Activated T-helper 1 cell treated with anti-CD3 and anti-CD28 coated beads, Interleukin-12 subunit alpha, Interleukin-12 subunit beta, Interleukin-2, Interleukin-4 antibody, amounts not matched to agents 30 ng/mL and 10 ng/mL and 1 ng/mL, durations not matched to agents 14 hours and 24 hours and 36 hours (primary cell): Measurements from ENCODE around the gene PDE10A. TPM values are rescaled to one million over a fixed set of nuclear protein-coding genes. Genes with fewer than 3 reads are reported as not detected.
"Not testable (repeated sequence)": the region's sequence is repeated elsewhere in the genome, so short reads cannot be mapped to it uniquely, and the experiment has no call there.

Source experiments
- DNase-seq: peaks from one replicate; pipeline ENCODE4 v3.0.0; 2021; ENCODE audit warnings: low spot score
- H3K27ac Mint-ChIP-seq: one replicate; pipeline ENCODE4 v1.8.0; 2021; ENCODE audit warnings: mild to moderate bottlenecking, mixed read lengths
- H3K27me3 Mint-ChIP-seq: one replicate; pipeline ENCODE4 v1.8.0; 2022; ENCODE audit warnings: mild to moderate bottlenecking, moderate library complexity, mixed read lengths; ENCODE audit not compliant: insufficient read depth
- H3K36me3 Mint-ChIP-seq: one replicate; pipeline ENCODE4 v1.8.0; 2021; ENCODE audit warnings: low read depth, mixed read lengths
- H3K4me1 Mint-ChIP-seq: one replicate; pipeline ENCODE4 v1.8.0; 2021; ENCODE audit warnings: low read depth, mixed read lengths
- H3K4me3 Mint-ChIP-seq: one replicate; pipeline ENCODE4 v1.8.0; 2021; ENCODE audit warnings: mild to moderate bottlenecking, moderate library complexity, mixed read lengths
- H3K9me3 Mint-ChIP-seq: one replicate; pipeline ENCODE4 v1.8.0; 2021; ENCODE audit warnings: mixed read lengths
- intact Hi-C: fragments of 100-400 bp; cut with micrococcal nuclease; formaldehyde crosslinking; loops from one replicate; pipeline ENCODE4 v1.15.1; 2024
- total RNA-seq: library from RNA; stranded (reverse); gene quantifications from 2 replicates; pipeline ENCODE4 v1.2.3, GENCODE V29; 2022

The PDE10A gene
- total RNA-seq, 1 donor from 2014 or later: not detected

DNA sequence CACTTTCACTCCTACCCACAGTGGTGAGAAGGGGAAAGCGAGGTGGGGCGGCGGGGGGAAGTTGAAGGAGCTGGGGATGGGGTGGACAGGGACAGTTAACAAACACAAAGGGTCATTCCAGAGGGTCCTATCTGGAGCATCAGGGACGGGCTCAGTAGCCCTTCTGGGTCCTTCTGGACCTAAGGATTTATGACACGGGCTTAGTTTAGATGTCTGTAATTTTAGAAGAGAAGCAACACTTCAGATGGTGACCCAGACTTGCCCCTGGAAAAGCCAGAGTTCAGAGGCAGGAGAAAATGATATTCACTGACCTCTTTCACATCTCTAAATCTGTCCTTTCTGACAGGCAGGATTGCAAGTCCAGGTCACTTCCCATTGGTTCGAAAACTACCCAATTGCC lies 36.3 kb downstream of the PDE10A start:
- H3K4me3 Mint-ChIP-seq: no peak overlapping the region
- no peaks in the 10 kb centered on the region for H3K9me3 Mint-ChIP-seq
- H3K27me3 Mint-ChIP-seq: no peaks in the 10 kb centered on the region
- H3K27ac Mint-ChIP-seq: no peak overlapping the region
- no peak for DNase-seq
- H3K36me3 Mint-ChIP-seq: no peaks in the 10 kb centered on the region
- intact Hi-C loops: no loop called here
- H3K4me1 Mint-ChIP-seq: no peaks in the 10 kb centered on the region

- Mint-ChIP-seq H3K4me1 (no peaks in the 10 kb centered on the region), H3K9me3 (no peaks in the 10 kb centered on the region), H3K27ac (no peak overlapping the region), H3K27me3 (no peaks in the 10 kb centered on the region), H3K36me3 (no peaks in the 10 kb centered on the region), H3K4me3 (no peak overlapping the region)
- no peak for DNase-seq
- intact Hi-C loops: no loop called here
Observed at GRCh38 chr6:165624871-165625639, 38.0 kb downstream of the PDE10A start.

DNA sequence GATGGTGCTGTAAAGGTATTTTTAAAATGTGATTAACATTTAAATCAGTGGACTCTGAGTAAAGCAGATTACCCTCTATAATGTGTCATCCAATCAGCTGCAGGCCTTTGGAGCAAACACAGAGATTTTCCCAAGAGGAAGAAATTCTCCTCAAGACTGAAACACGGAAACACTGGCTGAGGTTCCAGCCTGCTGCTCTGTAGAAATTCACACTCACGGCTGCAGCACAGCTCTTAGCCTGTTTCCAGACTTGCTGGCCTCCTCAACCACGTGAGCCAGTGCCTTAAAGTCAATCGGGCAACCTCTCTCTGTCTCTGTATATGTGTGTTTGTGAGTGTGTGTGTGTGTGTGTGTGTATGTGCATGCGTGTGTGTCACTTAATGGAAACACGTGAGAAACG lies 41.1 kb downstream of the PDE10A start:
- Mint-ChIP-seq H3K4me3 (no peak overlapping the region), H3K4me1 (no peaks in the 10 kb centered on the region), H3K36me3 (no peaks in the 10 kb centered on the region), H3K27ac (no peak overlapping the region), H3K27me3 (no peaks in the 10 kb centered on the region), H3K9me3 (no peaks in the 10 kb centered on the region)
- intact Hi-C loops: no loop called here
- DNase-seq: no peak

DNA sequence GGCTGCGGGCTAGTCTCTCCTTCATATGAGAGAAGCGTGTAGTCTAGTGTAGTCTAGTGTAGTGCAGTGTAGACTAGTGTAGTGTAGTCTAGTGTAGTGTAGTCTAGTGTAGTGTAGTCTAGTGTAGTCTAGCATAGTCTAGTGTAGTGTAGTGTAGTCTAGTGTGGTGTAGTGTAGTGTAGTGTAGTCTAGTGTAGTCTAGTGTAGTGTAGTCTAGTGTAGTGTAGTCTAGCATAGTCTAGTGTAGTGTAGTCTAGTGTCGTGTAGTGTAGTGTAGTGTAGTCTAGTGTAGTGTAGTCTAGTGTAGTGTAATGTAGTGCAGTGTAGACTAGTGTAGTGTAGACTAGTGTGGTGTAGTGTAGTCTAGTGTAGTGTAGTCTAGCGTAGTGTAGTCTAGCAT lies 44.1 kb downstream of the PDE10A start:
- intact Hi-C loops: not testable (repeated sequence)

DNA sequence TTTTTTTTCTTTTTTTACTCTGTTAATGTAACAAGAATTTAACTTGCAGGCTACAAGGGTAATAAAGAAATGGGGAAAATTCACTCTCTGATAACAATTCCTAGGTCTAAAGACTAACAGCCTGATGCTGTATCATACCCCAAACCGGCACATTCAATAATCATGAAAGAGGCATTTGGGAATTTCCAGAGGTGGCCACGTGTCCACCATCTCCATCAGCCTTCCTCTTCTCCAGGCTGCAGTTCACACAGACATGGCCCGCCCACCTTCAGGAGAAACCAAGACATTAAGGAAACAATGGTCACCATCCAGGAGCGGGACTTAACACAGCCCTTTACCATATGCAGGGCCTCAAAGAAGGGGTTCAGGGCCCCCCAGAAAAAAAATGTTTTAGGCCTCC lies 44.8 kb downstream of the PDE10A start:
- no peaks in the 10 kb centered on the region for H3K4me1 Mint-ChIP-seq
- DNase-seq: no peak
- no peaks in the 10 kb centered on the region for H3K27me3 Mint-ChIP-seq
- no peaks in the 10 kb centered on the region for H3K36me3 Mint-ChIP-seq
- intact Hi-C loops: no loop called here
- H3K4me3 Mint-ChIP-seq: no peak overlapping the region
- no peaks in the 10 kb centered on the region for H3K9me3 Mint-ChIP-seq
- H3K27ac Mint-ChIP-seq: no peak overlapping the region

More for the DNA sequence above, 44.1 kb downstream of the PDE10A start:
- not testable (repeated sequence) for H3K27ac Mint-ChIP-seq, H3K9me3 Mint-ChIP-seq, H3K4me3 Mint-ChIP-seq, H3K4me1 Mint-ChIP-seq, H3K27me3 Mint-ChIP-seq, DNase-seq, H3K36me3 Mint-ChIP-seq

- H3K27me3 Mint-ChIP-seq: no peaks in the 10 kb centered on the region
- H3K9me3 Mint-ChIP-seq: no peaks in the 10 kb centered on the region
- no peaks in the 10 kb centered on the region for H3K4me1 Mint-ChIP-seq
- H3K4me3 Mint-ChIP-seq: no peak overlapping the region
- intact Hi-C loops: no loop called here
- no peak overlapping the region for H3K27ac Mint-ChIP-seq
- no peak for DNase-seq
- H3K36me3 Mint-ChIP-seq: no peaks in the 10 kb centered on the region
Observed at GRCh38 chr6:165617528-165617927, 45.5 kb downstream of the PDE10A start.

DNA sequence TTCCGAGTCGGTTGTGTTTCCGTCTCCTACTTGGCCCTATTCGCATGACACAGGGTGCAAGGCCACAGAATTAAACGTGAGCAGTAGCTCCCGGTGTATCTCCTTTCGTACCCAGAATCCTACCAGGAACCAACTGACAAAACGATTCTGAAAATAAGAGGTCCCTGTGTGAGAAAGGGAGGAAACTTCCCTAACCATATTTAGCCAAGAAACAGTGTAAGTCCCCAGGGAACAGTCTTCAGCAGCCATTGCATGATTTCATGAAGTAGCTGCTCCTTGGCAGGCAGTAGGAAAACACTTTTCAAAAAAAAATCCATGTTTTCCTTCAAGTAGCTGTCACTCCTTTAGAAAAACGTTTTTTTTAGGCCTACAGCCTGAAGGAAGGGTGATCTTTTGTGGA lies 46.9 kb downstream of the PDE10A start:
- Mint-ChIP-seq H3K9me3 (no peaks in the 10 kb centered on the region), H3K36me3 (no peaks in the 10 kb centered on the region), H3K4me1 (no peaks in the 10 kb centered on the region), H3K4me3 (no peak overlapping the region), H3K27me3 (no peaks in the 10 kb centered on the region), H3K27ac (no peak overlapping the region)
- intact Hi-C loops: no loop called here
- no peak for DNase-seq

DNA sequence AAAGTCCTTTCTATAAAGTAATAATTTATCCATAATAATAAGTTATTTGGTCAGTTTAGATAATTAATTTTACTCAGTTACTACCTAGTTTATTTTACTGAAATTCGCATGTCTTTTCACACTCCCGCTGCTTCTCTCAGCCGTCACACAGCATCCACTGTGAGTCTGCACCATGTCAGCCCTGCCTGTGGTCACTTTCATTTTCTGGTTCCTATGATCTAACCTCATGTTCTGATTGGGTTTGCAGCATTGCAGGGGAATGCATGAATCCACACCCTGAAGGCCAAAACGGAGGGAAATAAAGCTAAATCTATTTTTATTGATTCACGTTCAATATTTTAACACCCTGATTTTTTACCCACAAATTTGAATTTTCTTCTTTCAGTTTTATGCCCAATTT lies 47.4 kb downstream of the PDE10A start:
- intact Hi-C loops: no loop called here
- no peaks in the 10 kb centered on the region for H3K27me3 Mint-ChIP-seq
- no peaks in the 10 kb centered on the region for H3K4me1 Mint-ChIP-seq
- H3K9me3 Mint-ChIP-seq: no peaks in the 10 kb centered on the region
- no peak overlapping the region for H3K4me3 Mint-ChIP-seq
- no peak overlapping the region for H3K27ac Mint-ChIP-seq
- no peaks in the 10 kb centered on the region for H3K36me3 Mint-ChIP-seq
- DNase-seq: no peak

- intact Hi-C loops: no loop called here
- DNase-seq: no peak
Observed at GRCh38 chr6:165611294-165611693, 51.7 kb downstream of the PDE10A start.

GRCh38 chr6:165608577-165608976 lies 54.5 kb downstream of the PDE10A start:
- H3K4me1 Mint-ChIP-seq, intact Hi-C loops, H3K27me3 Mint-ChIP-seq, H3K36me3 Mint-ChIP-seq, DNase-seq, H3K27ac Mint-ChIP-seq, H3K9me3 Mint-ChIP-seq, H3K4me3 Mint-ChIP-seq: not testable (repeated sequence)

More at GRCh38 chr6:165611294-165611693, 51.7 kb downstream of the PDE10A start:
- no peaks in the 10 kb centered on the region for H3K36me3 Mint-ChIP-seq
- H3K4me3 Mint-ChIP-seq: no peak overlapping the region
- no peaks in the 10 kb centered on the region for H3K9me3 Mint-ChIP-seq
- H3K4me1 Mint-ChIP-seq: no peaks in the 10 kb centered on the region
- H3K27ac Mint-ChIP-seq: no peak overlapping the region
- H3K27me3 Mint-ChIP-seq: no peaks in the 10 kb centered on the region

DNA sequence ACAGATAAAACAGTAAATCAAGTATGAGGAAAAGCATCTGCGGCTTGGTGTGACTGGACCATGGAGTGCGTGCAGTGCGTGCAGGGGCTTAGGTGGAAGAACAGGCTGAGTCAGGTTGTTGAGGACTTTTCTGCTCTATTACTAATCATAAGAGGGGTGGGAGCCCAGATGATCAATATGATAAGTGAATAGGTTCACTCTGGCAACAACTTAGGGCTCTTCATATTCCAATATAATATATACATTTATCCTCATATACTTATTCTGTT lies 56.4 kb downstream of the PDE10A start:
- H3K36me3 Mint-ChIP-seq: no peaks in the 10 kb centered on the region
- intact Hi-C loops: no loop called here

GRCh38 chr6:165605901-165606739 lies 56.9 kb downstream of the PDE10A start:
- Mint-ChIP-seq H3K9me3 (no peaks in the 10 kb centered on the region), H3K27me3 (no peaks in the 10 kb centered on the region), H3K4me3 (no peak overlapping the region), H3K36me3 (no peaks in the 10 kb centered on the region), H3K4me1 (no peaks in the 10 kb centered on the region), H3K27ac (no peak overlapping the region)
- DNase-seq: no peak
- intact Hi-C loops: no loop called here

More for the DNA sequence above, 56.4 kb downstream of the PDE10A start:
- H3K27me3 Mint-ChIP-seq: no peaks in the 10 kb centered on the region
- H3K4me1 Mint-ChIP-seq: no peaks in the 10 kb centered on the region
- no peaks in the 10 kb centered on the region for H3K9me3 Mint-ChIP-seq
- no peak for DNase-seq
- H3K27ac Mint-ChIP-seq: no peak overlapping the region
- no peak overlapping the region for H3K4me3 Mint-ChIP-seq

DNA sequence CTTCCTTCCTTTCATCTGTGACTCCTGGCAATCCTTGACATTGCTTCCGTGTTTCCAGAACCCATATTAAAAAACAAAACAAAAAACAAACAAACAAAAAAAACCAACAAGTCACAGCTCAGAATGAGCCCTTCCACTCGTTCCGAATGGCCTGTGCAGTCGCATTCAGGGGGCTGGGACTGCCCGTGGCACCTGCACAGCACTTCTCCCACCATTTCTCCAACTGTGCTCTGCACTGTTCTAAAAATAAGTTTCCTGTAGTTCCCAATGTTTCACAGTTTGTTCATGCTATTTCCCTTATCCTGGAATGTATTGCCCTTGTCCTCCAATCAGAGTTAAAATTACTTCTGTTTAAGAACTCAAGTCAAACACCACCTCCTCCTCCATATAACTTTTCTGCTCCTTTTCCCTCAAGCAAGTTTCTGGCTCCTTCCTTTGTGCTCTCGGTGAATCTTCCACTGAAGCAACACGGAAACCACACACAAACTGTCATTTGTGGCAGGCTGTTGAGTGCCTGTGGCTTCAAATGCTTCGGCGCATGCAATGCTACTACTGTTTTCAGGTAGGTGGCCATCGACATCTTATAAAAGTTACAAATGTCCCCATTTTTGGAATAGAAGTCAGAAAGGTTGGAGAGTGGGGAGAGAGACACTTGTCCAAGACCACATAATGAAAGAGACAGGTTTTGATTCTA lies 57.7 kb downstream of the PDE10A start:
- intact Hi-C loops: no loop called here
- Mint-ChIP-seq H3K9me3 (peaks cover 7% of the 10 kb centered on the region), H3K27ac (no peak overlapping the region), H3K4me1 (no peaks in the 10 kb centered on the region), H3K36me3 (no peaks in the 10 kb centered on the region), H3K4me3 (no peak overlapping the region), H3K27me3 (no peaks in the 10 kb centered on the region)
- DNase-seq: no peak
